NB4 (cell line): ENCODE data around the gene C3orf22.

Experiments used
- POLR2A ChIP-seq: IDR thresholded peaks from 2 replicates; pipeline ENCODE4 v1.6.1; 2011; ENCODE audit warnings: mild to moderate bottlenecking; ENCODE audit not compliant: insufficient read length; ENCODE audit errors: extremely low read depth
- TF ChIP-seq, protein P1 (sequence below): IDR thresholded peaks from one replicate; pipeline ENCODE4 v1.5.1; 2012; ENCODE audit warnings: low read depth, low read length

DNA sequence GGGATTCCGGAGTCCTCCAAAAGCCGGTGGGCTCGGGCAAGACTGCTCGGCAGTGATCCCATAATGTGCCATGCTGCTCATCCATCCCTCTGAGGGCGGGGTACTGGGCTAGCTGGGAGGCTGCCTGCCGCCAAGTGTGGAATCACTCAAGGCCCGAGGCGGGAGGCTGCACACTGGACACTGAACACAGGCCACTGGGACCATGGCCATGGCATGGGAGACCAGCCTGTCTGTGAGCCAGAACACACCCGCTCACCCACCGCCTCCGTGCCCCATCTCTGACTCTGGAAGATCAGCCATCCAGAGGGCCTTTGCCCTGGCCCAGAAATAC lies 1.4 kb downstream of the C3orf22 start:
- TF ChIP-seq, protein P1, sequence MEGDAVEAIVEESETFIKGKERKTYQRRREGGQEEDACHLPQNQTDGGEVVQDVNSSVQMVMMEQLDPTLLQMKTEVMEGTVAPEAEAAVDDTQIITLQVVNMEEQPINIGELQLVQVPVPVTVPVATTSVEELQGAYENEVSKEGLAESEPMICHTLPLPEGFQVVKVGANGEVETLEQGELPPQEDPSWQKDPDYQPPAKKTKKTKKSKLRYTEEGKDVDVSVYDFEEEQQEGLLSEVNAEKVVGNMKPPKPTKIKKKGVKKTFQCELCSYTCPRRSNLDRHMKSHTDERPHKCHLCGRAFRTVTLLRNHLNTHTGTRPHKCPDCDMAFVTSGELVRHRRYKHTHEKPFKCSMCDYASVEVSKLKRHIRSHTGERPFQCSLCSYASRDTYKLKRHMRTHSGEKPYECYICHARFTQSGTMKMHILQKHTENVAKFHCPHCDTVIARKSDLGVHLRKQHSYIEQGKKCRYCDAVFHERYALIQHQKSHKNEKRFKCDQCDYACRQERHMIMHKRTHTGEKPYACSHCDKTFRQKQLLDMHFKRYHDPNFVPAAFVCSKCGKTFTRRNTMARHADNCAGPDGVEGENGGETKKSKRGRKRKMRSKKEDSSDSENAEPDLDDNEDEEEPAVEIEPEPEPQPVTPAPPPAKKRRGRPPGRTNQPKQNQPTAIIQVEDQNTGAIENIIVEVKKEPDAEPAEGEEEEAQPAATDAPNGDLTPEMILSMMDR, result no peak
- no peak for TF ChIP-seq POLR2A
